Testis (tissue), 3 donors: ENCODE data around the gene EEA1. TPM values are rescaled to one million over a fixed set of nuclear protein-coding genes. Genes with fewer than 3 reads are reported as not detected.

Source experiments
- DNase-seq: peaks from one replicate; pipeline ENCODE4 v3.0.0-alpha.2; 2019
- H3K27ac ChIP-seq, 2 donors: fragments of 200-600 bp; sonication (generic); one replicate each; pipeline ENCODE4 v1.5.1; 2019
- H3K27me3 ChIP-seq: fragments of 200-600 bp; sonication (generic); one replicate; pipeline ENCODE4 v1.5.1; 2019
- H3K36me3 ChIP-seq: fragments of 200-600 bp; sonication (generic); one replicate; pipeline ENCODE4 v1.5.1; 2017; ENCODE audit warnings: low read depth; ENCODE audit errors: missing control alignments
- H3K4me1 ChIP-seq: fragments of 200-600 bp; sonication (generic); one replicate; pipeline ENCODE4 v1.5.1; 2019
- H3K4me3 ChIP-seq, 2 donors: fragments of 200-600 bp; sonication (generic); one replicate each; pipeline ENCODE4 v1.5.1; 2017 to 2019
- H3K9me3 ChIP-seq: fragments of 200-600 bp; sonication (generic); one replicate; pipeline ENCODE4 v1.5.1; 2017
- CTCF ChIP-seq, 3 experiments: fragments of 450-650 bp in 2 of 3; fragments of 200-600 bp in 1 of 3; sonication (generic) in 1 of 3; IDR thresholded peaks; one replicate each; pipeline ENCODE4 v1.5.1; 2016 to 2019; ENCODE audit warnings: antibody characterized with exemption in 3 of 3, mild to moderate bottlenecking in 2 of 3, moderate library complexity in 1 of 3
- POLR2A ChIP-seq: fragments of 450-650 bp; IDR thresholded peaks from one replicate; pipeline ENCODE4 v1.6.1; 2017; ENCODE audit warnings: antibody characterized with exemption, mild to moderate bottlenecking, moderate library complexity
- WGBS, 2 donors: methylation state at CpG; one replicate each; pipeline ENCODE4 v1.1.5; 2018; 5-methylcytosine and 5-hydroxymethylcytosine counted together
- intact Hi-C: fragments of 100-400 bp; cut with DNase I; formaldehyde crosslinking; loops from one replicate; pipeline ENCODE4 v1.15.1; 2023; ENCODE audit warnings: low total_unique reads
- polyA plus RNA-seq: library from polyadenylated mRNA; stranded (reverse); fragments of 350-450 nt; fragmentation: Illumina TruSeq; extraction: RNeasy Lipid Tissue Mini Kit (QIAGEN cat#74804); gene quantifications from one replicate; pipeline ENCODE4 v1.2.3, GENCODE V29; 2014; ENCODE audit warnings: low read depth, low replicate concordance; ENCODE audit not compliant: insufficient read depth
- small RNA-seq, 2 donors: library from RNA; depleted of rRNA; stranded (forward); fragments of <200 nt; gene quantifications; one replicate each; pipeline ENCODE3, GENCODE V24; 2016
- total RNA-seq, 2 donors: library from RNA; depleted of rRNA; stranded (reverse); fragments of >200 nt; gene quantifications; one replicate each; pipeline ENCODE4 v1.2.3, GENCODE V29; 2016

Gene EEA1
- total and polyA plus RNA-seq, 3 donors from 2014 or later, result 1.8 to 14.9 (median 14.3) TPM

- intact Hi-C loops, result no loop called here
- Histone ChIP-seq H3K36me3 (no peaks in the 10 kb centered on the region), H3K4me1 (peaks cover 2% of the 10 kb centered on the region), H3K4me3 (no peak overlapping the region), H3K9me3 (no peaks in the 10 kb centered on the region), H3K27ac (no peak overlapping the region), H3K27me3 (no peaks in the 10 kb centered on the region)
- TF ChIP-seq CTCF (IDR thresholded peaks at IDR 0.05) (no peak), POLR2A (no peak)
- DNase-seq, result no peak
- WGBS, 2 donors, result 82 to 84% methylated on average over 4 of the region's 4 CpGs
Observed at GRCh38 chr12:92726850-92727249, 202.2 kb downstream of the EEA1 start.

- H3K27me3 ChIP-seq, result no peaks in the 10 kb centered on the region
- H3K4me3 ChIP-seq, result no peak overlapping the region
- DNase-seq, result no peak
- no peaks in the 10 kb centered on the region for H3K36me3 ChIP-seq
- no peaks in the 10 kb centered on the region for H3K4me1 ChIP-seq
- H3K9me3 ChIP-seq, result no peaks in the 10 kb centered on the region
- 70 to 71% methylated on average over 3 of the region's 3 CpGs for WGBS, 2 donors
- no peak overlapping the region for H3K27ac ChIP-seq
- TF ChIP-seq CTCF (IDR thresholded peaks at IDR 0.05), result no peak
- TF ChIP-seq POLR2A, result no peak
- intact Hi-C loops, result no loop called here
Observed at GRCh38 chr12:92722897-92723296, 206.2 kb downstream of the EEA1 start.

GRCh38 chr12:92721656-92722055 lies 207.4 kb downstream of the EEA1 start:
- Histone ChIP-seq H3K4me3 (no peak overlapping the region), H3K9me3 (no peaks in the 10 kb centered on the region), H3K36me3 (no peaks in the 10 kb centered on the region), H3K27me3 (no peaks in the 10 kb centered on the region), H3K27ac (no peak overlapping the region), H3K4me1 (no peaks in the 10 kb centered on the region)
- DNase-seq, result no peak
- WGBS, 2 donors, result 77 to 87% methylated on average over 1 of the region's 1 CpG
- intact Hi-C loops, result no loop called here
- TF ChIP-seq CTCF (IDR thresholded peaks at IDR 0.05) (no peak), POLR2A (no peak)

GRCh38 chr12:92721130-92721529 lies 208.0 kb downstream of the EEA1 start:
- Histone ChIP-seq H3K36me3 (no peaks in the 10 kb centered on the region), H3K27ac (no peak overlapping the region), H3K27me3 (no peaks in the 10 kb centered on the region), H3K4me1 (no peaks in the 10 kb centered on the region), H3K9me3 (no peaks in the 10 kb centered on the region), H3K4me3 (no peak overlapping the region)
- no peak for TF ChIP-seq CTCF (IDR thresholded peaks at IDR 0.05)
- TF ChIP-seq POLR2A, result no peak
- WGBS, 2 donors, result 77 to 84% methylated on average over 5 to 8 of the region's 8 CpGs
- DNase-seq, result no peak
- intact Hi-C loops, result no loop called here

Small RNA genes lying within 50 kb of the gene (small RNA-seq; reads per million reads assigned to genes)
- gene RNU6-1329P, result 0 to 0.09 reads per million in 2 donors

Other genes with a start within 250 kb of the EEA1 start
- gene PLEKHG7, start 226.3 kb downstream of the EEA1 start, total RNA-seq, result under 1 TPM; 0.06 to 0.31 TPM
- gene PLEKHG7, start 226.3 kb downstream of the EEA1 start, polyA plus RNA-seq, result 0.33 TPM